ENCODE results near the gene RNF19B.

DNA sequence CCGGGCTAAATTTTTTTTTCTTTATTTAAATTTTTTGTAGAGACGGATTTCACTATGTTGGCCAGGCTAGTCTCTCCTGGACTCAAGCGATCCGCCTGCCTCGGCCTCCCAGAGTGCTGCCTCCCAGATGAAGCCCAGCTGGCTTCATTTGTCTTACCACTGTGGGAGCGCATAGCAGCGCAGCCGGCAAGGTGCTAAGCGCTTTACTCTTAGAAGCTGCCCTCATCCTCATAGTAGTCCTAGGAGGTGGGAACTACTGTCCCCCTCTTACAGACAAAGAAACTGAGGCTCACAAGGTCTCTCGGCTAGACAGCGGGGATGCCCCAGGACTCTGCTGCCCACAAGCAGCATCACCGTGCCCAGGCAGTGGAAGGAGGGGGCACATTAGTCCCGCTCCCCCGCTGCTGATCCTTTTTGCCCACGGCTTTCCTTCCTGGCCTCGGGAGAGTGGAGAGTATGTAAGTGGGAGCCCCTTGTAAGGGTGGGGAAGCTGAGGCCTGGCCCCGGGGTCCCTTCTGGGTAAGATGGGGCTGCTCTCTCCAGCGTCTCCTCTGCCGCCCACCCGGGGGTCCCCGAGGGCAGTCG, 64.1 kb downstream of the RNF19B start:
- TF ChIP-seq, protein P1, sequence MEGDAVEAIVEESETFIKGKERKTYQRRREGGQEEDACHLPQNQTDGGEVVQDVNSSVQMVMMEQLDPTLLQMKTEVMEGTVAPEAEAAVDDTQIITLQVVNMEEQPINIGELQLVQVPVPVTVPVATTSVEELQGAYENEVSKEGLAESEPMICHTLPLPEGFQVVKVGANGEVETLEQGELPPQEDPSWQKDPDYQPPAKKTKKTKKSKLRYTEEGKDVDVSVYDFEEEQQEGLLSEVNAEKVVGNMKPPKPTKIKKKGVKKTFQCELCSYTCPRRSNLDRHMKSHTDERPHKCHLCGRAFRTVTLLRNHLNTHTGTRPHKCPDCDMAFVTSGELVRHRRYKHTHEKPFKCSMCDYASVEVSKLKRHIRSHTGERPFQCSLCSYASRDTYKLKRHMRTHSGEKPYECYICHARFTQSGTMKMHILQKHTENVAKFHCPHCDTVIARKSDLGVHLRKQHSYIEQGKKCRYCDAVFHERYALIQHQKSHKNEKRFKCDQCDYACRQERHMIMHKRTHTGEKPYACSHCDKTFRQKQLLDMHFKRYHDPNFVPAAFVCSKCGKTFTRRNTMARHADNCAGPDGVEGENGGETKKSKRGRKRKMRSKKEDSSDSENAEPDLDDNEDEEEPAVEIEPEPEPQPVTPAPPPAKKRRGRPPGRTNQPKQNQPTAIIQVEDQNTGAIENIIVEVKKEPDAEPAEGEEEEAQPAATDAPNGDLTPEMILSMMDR (IDR thresholded peaks at IDR 0.05) = no peak
- TF ChIP-seq POLR2A (IDR thresholded peaks at IDR 0.05) = no peak
